Stimulated activated CD8-positive, alpha-beta memory T cell treated with anti-CD3 and anti-CD28 coated beads, Interleukin-2, amount 100 ng/mL, for 48 hours (primary cell): ENCODE results near the gene GFOD1.

Source experiments
- DNase-seq, 2 donors: peaks; one replicate each; pipeline ENCODE4 v3.0.0-alpha.2; 2020; ENCODE audit warnings: low read depth in 2 of 2

Gene GFOD1

DNA sequence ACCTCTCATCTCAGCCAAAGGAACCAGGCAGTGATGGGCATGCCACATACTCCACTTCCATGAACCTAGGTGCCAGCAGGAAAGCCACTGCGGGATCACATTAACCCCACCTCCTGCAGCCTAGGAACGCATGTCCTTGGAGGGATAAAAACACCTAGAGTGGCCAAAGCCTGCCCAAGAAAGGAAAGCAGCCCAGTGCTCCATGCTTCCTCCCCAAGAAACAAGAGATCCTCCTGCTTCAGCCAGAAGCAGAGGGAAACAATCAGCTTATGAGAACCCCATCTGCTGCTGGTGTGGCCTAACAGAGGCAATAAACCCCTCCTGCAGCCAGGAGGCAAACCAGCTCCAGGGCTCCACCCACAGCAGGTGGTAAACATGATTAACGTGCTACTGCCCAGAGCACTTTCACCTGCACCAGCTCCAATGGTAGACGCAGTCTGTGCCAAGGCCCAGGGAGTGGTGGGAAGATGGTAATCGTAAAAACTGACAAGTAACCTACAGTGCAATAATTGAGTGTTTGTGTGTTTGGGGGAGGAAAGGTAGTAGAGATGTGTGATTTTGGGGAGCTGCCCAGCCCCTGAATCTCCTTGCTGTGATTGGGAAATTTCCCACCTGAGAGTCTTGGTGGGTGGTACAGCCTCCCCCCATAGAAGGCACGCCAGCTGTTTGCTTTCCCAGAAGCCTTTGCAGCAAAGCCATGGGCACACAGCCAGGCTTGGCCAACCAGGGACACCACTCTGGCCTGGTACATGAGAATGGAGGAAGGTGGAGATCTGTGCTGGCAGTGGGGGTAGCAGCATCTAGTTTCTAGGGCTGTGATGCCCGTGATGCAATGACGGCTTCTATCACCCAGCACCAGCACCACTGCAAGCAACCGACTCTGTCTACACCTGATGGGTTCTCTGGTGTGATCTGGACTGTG lies 108.5 kb downstream of the GFOD1 start:
- DNase-seq = no peak

- DNase-seq = no peak
Observed at GRCh38 chr6:13377054-13377758, 110.2 kb downstream of the GFOD1 start.

DNA sequence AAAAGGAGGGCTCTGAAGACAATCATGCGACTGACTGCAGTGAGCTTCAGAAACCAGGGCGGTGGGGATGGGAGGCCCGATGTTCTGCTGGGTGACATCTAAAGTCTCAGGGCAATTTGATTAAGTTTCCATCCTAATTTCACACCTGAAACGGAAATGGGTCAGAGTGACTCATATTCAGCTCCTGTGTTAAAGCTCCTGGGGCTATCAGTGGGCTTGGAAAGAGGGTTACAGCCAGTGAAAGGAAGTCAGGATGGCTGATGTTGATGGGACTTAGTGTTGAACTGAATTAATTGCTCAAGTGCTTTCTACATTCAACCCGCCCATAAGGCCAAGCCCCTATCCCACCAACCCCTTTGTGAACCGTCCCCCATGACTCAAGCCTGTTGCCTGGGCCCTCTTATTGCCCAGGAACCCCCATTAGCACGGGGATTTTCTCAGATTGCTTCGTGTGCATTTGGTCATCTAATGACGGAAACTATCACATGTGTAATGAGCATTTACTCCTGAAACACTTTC lies 112.0 kb downstream of the GFOD1 start:
- peak; percentile 16 to 27 for DNase-seq

GRCh38 chr6:13373919-13374318 lies 113.5 kb downstream of the GFOD1 start:
- no peak for DNase-seq

DNA sequence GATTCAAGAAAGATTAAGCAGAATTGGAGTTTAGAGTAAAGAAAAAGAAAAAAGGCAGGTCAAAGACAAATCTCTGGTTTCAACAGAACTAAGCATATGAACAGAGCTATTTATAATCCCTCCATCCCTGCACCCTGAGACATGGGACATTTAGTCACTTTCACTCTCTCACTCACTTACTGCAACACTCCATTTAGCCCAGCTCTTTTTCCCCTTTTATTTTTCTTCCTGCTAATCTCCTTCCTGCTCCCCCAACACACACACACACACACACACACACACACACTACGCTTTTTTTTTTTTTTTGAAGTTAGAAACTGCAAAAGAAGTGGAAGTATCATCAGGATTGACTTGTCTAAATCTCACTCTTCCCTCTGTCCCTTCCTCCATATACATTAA lies 113.9 kb downstream of the GFOD1 start:
- no peak for DNase-seq

DNA sequence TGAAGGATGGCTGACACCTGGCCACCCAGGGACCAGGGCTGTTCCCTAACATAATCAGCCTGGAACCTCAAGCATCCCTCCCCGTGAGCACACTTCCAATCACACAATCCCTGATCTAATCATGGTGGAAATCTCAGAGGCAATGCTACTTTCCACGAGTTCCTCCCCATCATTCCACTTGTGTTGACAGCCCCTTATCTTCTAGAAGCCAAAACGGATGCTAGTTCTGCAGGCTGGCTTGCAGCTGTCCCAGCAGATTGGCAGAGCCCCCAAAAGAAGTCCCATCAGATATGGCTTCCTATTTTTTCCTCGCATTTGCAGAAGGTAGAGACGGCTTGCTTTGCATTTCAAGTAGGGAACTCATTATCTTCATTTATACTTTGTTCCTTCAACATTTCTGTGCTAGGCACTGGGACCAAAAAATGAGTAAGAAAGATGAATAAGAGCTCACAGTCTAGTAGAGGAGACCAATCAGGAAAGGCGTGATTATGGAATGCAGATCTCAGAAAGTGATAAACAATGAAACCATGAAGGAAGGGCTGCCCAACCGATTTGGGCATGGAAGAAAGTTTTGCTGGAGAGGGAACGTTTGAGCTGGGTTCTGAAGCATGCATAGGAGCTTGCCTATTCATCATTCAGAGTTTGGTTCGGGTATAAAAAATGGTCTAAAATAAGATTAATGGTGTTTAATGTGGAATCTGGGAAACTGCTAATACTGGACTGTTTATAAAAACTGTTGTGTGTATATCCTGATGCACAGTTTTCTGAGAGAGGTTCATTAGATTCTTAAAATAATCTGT lies 114.5 kb downstream of the GFOD1 start:
- DNase-seq = no peak

GRCh38 chr6:13372076-13372475 lies 115.3 kb downstream of the GFOD1 start:
- DNase-seq = no peak

DNA sequence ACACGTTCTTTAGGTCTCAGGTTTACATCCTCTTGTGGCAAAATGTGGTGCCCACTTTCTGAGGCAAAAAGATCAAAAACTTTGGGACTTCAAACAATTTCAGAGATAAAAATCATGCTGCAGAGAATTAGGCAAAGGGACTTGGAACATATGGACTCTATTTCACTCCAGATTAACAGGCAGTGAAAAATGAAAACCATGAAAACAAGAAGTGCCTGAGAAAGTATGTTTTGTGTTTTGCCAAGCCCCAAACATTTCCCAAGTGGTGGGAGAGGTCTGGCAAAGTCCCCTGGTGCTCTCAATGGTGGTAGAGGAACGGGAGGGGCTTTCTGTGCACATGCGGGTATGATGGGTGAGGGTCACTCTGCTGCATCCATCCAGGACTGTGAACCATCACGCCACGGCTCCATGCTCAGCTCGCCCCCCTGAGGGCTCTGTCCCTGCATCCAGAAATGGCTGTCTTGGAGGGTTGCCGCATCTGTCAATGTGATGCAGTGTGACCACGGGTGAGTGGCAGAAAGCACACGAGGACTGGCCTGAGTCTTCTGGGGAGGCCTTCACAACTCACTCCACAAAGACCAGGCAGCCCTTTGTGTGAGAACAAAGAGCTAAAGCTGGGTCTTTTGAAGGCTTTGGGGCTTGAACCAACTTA lies 115.9 kb downstream of the GFOD1 start:
- DNase-seq = no peak

DNA sequence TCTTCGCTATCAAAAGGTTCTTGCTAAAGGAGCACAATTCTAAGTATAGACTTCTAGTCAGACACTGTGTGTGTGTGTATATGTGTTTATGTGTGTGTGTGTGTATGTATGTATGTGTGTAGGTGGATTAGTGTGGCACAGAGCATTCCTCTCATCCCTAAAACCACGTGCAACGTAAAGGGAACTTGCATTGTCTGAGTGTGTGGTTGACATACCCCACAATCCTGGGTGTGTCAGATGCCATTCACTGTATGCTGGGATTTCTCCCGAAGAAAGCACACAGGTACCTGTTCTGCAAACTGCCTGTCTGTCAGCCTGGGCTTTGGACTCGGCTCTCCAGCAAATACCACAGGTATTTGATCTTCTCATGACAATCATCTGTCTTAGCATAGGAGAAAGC lies 116.8 kb downstream of the GFOD1 start:
- no peak for DNase-seq

DNA sequence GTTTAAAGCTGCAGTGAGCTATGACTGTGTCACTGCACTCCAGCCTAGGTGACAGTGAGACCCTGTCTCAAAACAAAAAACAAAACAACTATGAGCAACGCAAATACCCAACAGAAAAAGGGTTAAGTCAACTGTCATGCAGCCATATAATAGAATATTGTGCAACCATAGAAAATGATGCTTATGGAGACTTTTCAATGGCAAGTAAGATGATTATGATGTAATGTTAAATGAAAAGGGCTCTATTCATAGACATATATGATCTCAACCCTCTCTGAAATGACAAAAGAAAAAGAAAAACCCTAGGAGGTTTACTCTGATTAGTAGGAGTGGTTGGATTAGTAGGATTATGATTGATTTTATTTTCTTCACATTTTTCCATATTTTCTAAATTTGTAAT lies 117.8 kb downstream of the GFOD1 start:
- DNase-seq = no peak

GRCh38 chr6:13368731-13369115 lies 118.7 kb downstream of the GFOD1 start:
- no peak for DNase-seq

GRCh38 chr6:13368079-13368730 lies 119.2 kb downstream of the GFOD1 start:
- DNase-seq = no peak

GRCh38 chr6:13367396-13367795 lies 120.0 kb downstream of the GFOD1 start:
- DNase-seq = no peak

DNA sequence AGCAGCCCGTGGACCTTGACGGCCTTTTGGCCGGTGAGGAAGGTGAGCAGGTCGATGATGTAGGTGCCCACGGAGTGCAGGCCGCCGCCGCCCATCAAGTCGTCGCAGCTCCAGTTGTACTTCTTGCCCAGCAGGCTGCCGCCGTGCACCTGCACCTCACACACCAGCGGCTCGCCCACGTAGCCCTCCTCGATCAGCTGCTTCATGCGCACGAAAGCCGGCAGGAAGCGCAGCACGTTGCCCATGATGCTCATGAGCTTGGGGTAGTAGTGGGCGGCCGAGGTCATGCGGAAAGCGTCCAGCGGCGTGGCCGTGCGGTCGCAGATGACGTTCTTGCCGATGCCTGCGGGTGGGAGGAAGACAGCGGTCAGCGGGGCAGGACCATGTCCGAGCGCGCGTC lies 122.1 kb downstream of the GFOD1 start:
- no peak for DNase-seq

DNA sequence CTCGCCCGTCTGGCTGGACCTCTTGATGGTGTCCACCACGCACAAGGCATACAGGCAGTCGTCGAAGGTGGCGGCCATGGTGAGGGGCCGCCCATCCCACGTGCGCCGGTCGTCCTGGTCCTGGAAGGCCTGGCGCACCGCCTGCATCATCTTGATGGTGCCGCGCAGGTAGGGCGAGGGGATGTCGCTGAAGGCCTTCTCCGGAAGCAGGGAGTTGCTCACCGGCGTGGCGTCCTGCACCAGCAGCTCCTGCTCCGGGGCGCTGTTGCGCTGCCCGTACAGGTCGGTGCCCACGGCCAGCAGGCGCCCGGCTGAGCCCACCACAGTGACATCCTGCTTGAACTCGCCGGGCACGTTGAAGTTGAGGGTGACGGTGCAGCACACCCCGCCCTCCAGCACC lies 122.6 kb downstream of the GFOD1 start:
- no peak for DNase-seq

DNA sequence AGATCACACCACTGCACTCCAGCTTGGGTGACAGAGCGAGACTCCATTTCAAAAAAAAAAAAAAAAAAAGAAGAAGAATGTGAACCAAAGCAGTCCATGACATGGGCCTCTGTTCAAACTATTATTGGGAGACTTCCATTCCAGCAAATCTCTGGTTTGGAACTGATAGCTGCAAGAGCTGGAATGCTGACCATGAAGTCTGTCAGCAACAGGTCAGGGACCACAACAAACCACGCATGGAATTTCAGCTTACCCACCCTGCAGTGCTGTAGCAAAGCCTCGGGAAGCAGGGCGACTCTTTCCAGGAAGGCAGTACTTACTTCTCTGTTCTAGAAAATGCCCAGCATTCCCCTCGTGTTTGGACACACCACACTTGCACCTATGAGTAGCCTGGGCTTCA lies 125.0 kb downstream of the GFOD1 start:
- no peak for DNase-seq

DNA sequence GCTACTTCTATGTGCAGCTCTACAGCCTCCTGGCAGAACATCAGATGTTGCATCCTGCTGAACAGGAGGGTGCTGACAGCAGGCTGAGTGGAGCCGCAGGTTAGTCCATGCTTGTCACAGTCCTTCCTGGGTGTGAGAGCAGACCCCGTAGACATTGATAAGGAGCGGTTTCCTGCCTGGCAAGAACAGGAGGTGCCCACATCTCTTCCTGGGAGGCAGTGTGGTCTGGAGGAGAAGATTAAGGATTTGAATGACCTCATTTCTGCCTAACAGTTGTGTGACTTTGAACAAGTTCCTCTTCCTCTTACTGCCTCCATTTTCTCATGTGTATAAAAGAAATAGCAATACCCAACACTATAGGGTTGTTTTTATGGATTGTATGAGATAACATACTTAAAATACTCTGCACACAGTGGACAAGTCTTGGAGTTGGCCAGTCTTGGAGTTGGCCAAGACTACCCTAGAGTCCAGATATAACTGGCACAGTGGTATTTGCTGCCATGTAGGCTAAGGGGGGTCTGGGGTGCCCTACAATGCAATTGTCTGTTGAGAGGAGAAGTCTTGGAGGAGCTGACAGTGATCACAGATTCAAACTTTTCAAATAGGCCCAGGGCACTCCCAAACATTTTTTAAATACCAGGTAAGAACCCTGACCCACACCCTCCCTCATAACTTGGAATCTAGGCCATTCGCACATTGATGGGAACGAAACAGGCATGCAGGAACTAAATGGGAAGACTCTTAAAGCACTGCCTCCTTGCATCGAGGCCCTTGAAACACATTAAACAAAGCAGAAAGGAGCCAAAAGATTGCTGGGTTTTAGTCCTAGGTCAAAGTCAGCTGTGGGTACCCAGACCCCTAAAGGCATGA lies 126.5 kb downstream of the GFOD1 start:
- DNase-seq = no peak

- no peak for DNase-seq
Observed at GRCh38 chr6:13359287-13359686, 128.1 kb downstream of the GFOD1 start.

DNA sequence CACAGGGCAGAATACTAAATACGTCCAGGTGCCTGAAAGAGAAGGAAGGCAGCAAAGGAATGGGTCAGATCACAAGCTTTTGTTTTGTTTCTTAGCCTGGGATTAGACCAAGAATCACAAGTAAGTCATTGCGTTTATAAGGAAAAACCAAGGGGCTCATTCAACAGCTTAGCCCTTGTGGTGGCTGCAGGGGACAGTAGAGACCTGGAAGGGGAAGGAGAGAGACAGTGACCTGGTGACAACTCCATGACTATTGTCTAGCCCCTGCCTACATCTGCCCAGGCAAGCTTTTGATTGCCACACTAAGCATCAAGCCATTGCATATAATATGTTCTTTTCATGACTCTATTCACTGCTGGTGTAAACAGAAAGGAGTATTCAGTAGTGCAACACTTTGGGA lies 128.9 kb downstream of the GFOD1 start:
- no peak for DNase-seq

- no peak for DNase-seq
Observed at GRCh38 chr6:13357551-13358075, 129.8 kb downstream of the GFOD1 start.
